ENCODE measurements around the gene SLC52A3.

Gene SLC52A3

DNA sequence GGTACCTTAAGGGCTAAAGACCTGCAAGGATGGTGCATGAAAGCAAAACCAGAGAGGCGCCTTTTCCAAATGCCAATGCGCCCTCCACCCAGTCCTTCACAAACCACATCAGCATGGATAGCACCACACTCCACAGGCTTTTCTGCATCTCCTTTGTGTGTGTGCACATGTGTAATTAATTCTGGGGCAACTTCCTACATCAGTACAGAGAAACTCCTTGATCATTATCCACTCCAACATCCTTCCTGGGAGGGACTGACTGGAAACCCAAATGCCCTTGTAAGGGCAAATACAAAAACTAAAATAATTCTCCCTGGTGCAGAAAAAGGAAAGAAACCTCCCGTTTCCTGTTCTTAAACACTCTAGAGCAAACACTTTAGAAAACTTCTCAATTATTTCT is 10.8 kb downstream of the SLC52A3 start:
- Histone ChIP-seq H3F3A (ENCODE audit: low read depth) (no peaks in the 10 kb centered on the region), H3K9me2 (replicated peaks; ENCODE audit: low read depth, low read length) (no peaks in the 10 kb centered on the region), H3K9me3 (ENCODE audit: insufficient read depth, low read depth, low read length) (no peaks in the 10 kb centered on the region), H3K27me3 (ENCODE audit: insufficient read depth, low read length, poor library complexity, severe bottlenecking) (no peaks in the 10 kb centered on the region), H3K9ac (ENCODE audit: low read depth, low read length, poor library complexity, severe bottlenecking) (no peak overlapping the region), H4K20me1 (ENCODE audit: insufficient read depth, low read length, poor library complexity, severe bottlenecking) (no peaks in the 10 kb centered on the region), H3K4me1 (ENCODE audit: insufficient read depth, low read length, poor library complexity, severe bottlenecking) (peaks cover 8% of the 10 kb centered on the region), H3K4me3 (ENCODE audit: low read length, poor library complexity, severe bottlenecking) (peak overlapping the region; percentile 7), H3K79me2 (ENCODE audit: insufficient read depth, low read length) (no peaks in the 10 kb centered on the region), H2AFZ (ENCODE audit: low read length) (peak overlapping the region; percentile 44; the same call in 1 of the 2 replicates), H3K4me2 (ENCODE audit: low read depth, low read length, poor library complexity, severe bottlenecking) (peak overlapping the region; percentile 5), H3K36me3 (ENCODE audit: insufficient read depth, low read length) (no peaks in the 10 kb centered on the region)
- TF ChIP-seq EZH2phosphoT487 (IDR thresholded peaks at IDR 0.05; ENCODE audit: borderline replicate concordance) (no peak), CTCF (conservative IDR thresholded peaks at IDR 0.05; ENCODE audit: low read length) (no peak)

GRCh38 chr20:755941-756340 is 12.4 kb downstream of the SLC52A3 start:
- H3K4me3 ChIP-seq (ENCODE audit: low read length, poor library complexity, severe bottlenecking) = no peak overlapping the region
- no peak for TF ChIP-seq CTCF (conservative IDR thresholded peaks at IDR 0.05; ENCODE audit: low read length)
- no peak for TF ChIP-seq EZH2phosphoT487 (IDR thresholded peaks at IDR 0.05; ENCODE audit: borderline replicate concordance)
- H3K4me2 ChIP-seq (ENCODE audit: low read depth, low read length, poor library complexity, severe bottlenecking) = no peak overlapping the region

DNA sequence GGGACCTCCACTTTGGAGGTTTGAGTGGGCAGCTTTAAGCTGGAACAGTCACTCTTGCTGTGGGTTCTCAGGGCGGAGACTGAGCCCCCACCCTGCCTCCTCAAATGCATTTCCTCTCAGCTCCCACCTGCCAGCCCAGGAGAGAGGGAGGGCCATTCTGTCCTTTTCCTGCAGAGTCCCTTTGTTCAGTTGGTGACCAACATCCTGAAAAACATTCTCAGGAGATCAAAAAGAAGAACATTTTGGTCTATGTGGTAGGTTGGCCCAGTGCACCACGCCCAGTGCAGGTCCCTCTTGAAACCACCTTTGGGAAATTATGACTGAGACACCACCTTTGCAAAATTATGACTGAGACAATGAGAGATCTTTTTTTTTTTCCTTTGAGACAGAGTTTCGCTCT is 13.4 kb downstream of the SLC52A3 start:
- no peak overlapping the region for H2AFZ ChIP-seq (ENCODE audit: low read length)
- H4K20me1 ChIP-seq (ENCODE audit: insufficient read depth, low read length, poor library complexity, severe bottlenecking) = no peaks in the 10 kb centered on the region
- H3F3A ChIP-seq (ENCODE audit: low read depth) = no peaks in the 10 kb centered on the region
- no peaks in the 10 kb centered on the region for H3K79me2 ChIP-seq (ENCODE audit: insufficient read depth, low read length)
- no peaks in the 10 kb centered on the region for H3K27me3 ChIP-seq (ENCODE audit: insufficient read depth, low read length, poor library complexity, severe bottlenecking)
- H3K4me2 ChIP-seq (ENCODE audit: low read depth, low read length, poor library complexity, severe bottlenecking) = no peak overlapping the region
- no peak overlapping the region for H3K4me3 ChIP-seq (ENCODE audit: low read length, poor library complexity, severe bottlenecking)
- no peak overlapping the region for H3K9ac ChIP-seq (ENCODE audit: low read depth, low read length, poor library complexity, severe bottlenecking)
- peaks cover 8% of the 10 kb centered on the region for H3K4me1 ChIP-seq (ENCODE audit: insufficient read depth, low read length, poor library complexity, severe bottlenecking)
- TF ChIP-seq CTCF (conservative IDR thresholded peaks at IDR 0.05; ENCODE audit: low read length) (no peak), EZH2phosphoT487 (IDR thresholded peaks at IDR 0.05; ENCODE audit: borderline replicate concordance) (no peak)
- no peaks in the 10 kb centered on the region for H3K9me3 ChIP-seq (ENCODE audit: insufficient read depth, low read depth, low read length)
- H3K36me3 ChIP-seq (ENCODE audit: insufficient read depth, low read length) = no peaks in the 10 kb centered on the region
- no peaks in the 10 kb centered on the region for H3K9me2 ChIP-seq (replicated peaks; ENCODE audit: low read depth, low read length)

More at GRCh38 chr20:755941-756340, 12.4 kb downstream of the SLC52A3 start:
- no peaks in the 10 kb centered on the region for H3K27me3 ChIP-seq (ENCODE audit: insufficient read depth, low read length, poor library complexity, severe bottlenecking)
- no peaks in the 10 kb centered on the region for H3K79me2 ChIP-seq (ENCODE audit: insufficient read depth, low read length)
- no peaks in the 10 kb centered on the region for H3K9me3 ChIP-seq (ENCODE audit: insufficient read depth, low read depth, low read length)
- H2AFZ ChIP-seq (ENCODE audit: low read length) = no peak overlapping the region
- H4K20me1 ChIP-seq (ENCODE audit: insufficient read depth, low read length, poor library complexity, severe bottlenecking) = no peaks in the 10 kb centered on the region
- H3K4me1 ChIP-seq (ENCODE audit: insufficient read depth, low read length, poor library complexity, severe bottlenecking) = peaks cover 8% of the 10 kb centered on the region
- no peak overlapping the region for H3K9ac ChIP-seq (ENCODE audit: low read depth, low read length, poor library complexity, severe bottlenecking)
- no peaks in the 10 kb centered on the region for H3K36me3 ChIP-seq (ENCODE audit: insufficient read depth, low read length)
- H3K9me2 ChIP-seq (replicated peaks; ENCODE audit: low read depth, low read length) = no peaks in the 10 kb centered on the region
- no peaks in the 10 kb centered on the region for H3F3A ChIP-seq (ENCODE audit: low read depth)
